Smooth muscle cell (in vitro differentiated cells): Measurements from ENCODE around the gene DGKB. TPM values are rescaled to one million over a fixed set of nuclear protein-coding genes. Genes with fewer than 3 reads are reported as not detected.

Experiments used
- DNase-seq: peaks from one replicate; lab custom pipeline; 2025; ENCODE audit not compliant: unreplicated experiment; lab: John Stamatoyannopoulos, UW
- H2AFZ ChIP-seq: fragments of 200-600 bp; sonication (generic); 2 replicates; pipeline ENCODE4 v1.6.0; 2016; ENCODE audit warnings: antibody characterized with exemption, low read depth, mild to moderate bottlenecking
- H3F3A ChIP-seq: fragments of 200-600 bp; sonication (generic); 2 replicates; pipeline ENCODE4 v1.6.0; 2017; ENCODE audit warnings: antibody characterized with exemption, low read depth
- H3K27ac ChIP-seq: fragments of 200-600 bp; sonication (generic); 2 replicates; pipeline ENCODE4 v1.5.1; 2016; ENCODE audit warnings: low read depth, mild to moderate bottlenecking
- H3K27me3 ChIP-seq: fragments of 200-600 bp; sonication (generic); 2 replicates; pipeline ENCODE4 v1.6.1; 2016; ENCODE audit warnings: low read depth, mild to moderate bottlenecking
- H3K36me3 ChIP-seq: fragments of 200-600 bp; sonication (generic); 2 replicates; pipeline ENCODE4 v1.5.1; 2016; ENCODE audit warnings: low read depth
- H3K4me1 ChIP-seq: fragments of 200-600 bp; sonication (generic); 2 replicates; pipeline ENCODE4 v1.5.1; 2016; ENCODE audit warnings: low read depth
- H3K4me2 ChIP-seq: fragments of 200-600 bp; sonication (generic); 2 replicates; pipeline ENCODE4 v1.6.0; 2016; ENCODE audit warnings: mild to moderate bottlenecking
- H3K4me3 ChIP-seq: fragments of 200-600 bp; sonication (generic); 2 replicates; pipeline ENCODE4 v1.5.1; 2016; ENCODE audit warnings: mild to moderate bottlenecking
- H3K79me2 ChIP-seq: fragments of 200-600 bp; sonication (generic); 2 replicates; pipeline ENCODE4 v1.6.0; 2016; ENCODE audit warnings: low read depth, mild to moderate bottlenecking
- H3K9ac ChIP-seq: fragments of 200-600 bp; sonication (generic); 2 replicates; pipeline ENCODE4 v1.6.0; 2016; ENCODE audit warnings: low read depth
- H3K9me3 ChIP-seq: fragments of 200-600 bp; sonication (generic); replicated peaks from 2 replicates; pipeline ENCODE4 v1.5.1; 2016; ENCODE audit warnings: low read depth
- H4K20me1 ChIP-seq: fragments of 200-600 bp; sonication (generic); 2 replicates; pipeline ENCODE4 v1.6.0; 2016; ENCODE audit warnings: low read depth
- CTCF ChIP-seq: fragments of 200-600 bp; sonication (generic); IDR thresholded peaks from 2 replicates; pipeline ENCODE4 v1.5.1; 2017; ENCODE audit warnings: borderline replicate concordance, mild to moderate bottlenecking, antibody characterized with exemption; ENCODE audit not compliant: insufficient read depth, poor library complexity, severe bottlenecking
- WGBS: methylation state at CpG from one replicate; pipeline ENCODE4 v1.1.7; 2016; ENCODE audit warnings: low lambda C conversion rate; 5-methylcytosine and 5-hydroxymethylcytosine counted together
- polyA plus RNA-seq: library from polyadenylated mRNA; unstranded; fragments of >200 nt; fragmentation: Nextera tagmentation; extraction: Ambion mirVana; gene quantifications from 2 replicates; pipeline ENCODE4 v1.2.1, GENCODE V29; 2016
- total RNA-seq: library from RNA; depleted of rRNA; stranded (reverse); fragments of >200 nt; gene quantifications from 2 replicates; pipeline ENCODE4 v1.2.3, GENCODE V29; 2014

The DGKB gene
- total and polyA plus RNA-seq, 2 experiments from 2014 or later = not detected

- H3F3A ChIP-seq = no peaks in the 10 kb centered on the region
- H3K27ac ChIP-seq = no peak overlapping the region
- TF ChIP-seq CTCF = no peak
- no peaks in the 10 kb centered on the region for H3K4me1 ChIP-seq
- no peak overlapping the region for H2AFZ ChIP-seq
- no peaks in the 10 kb centered on the region for H3K36me3 ChIP-seq
- no peaks in the 10 kb centered on the region for H3K9me3 ChIP-seq
- H3K79me2 ChIP-seq = no peaks in the 10 kb centered on the region
- no peaks in the 10 kb centered on the region for H4K20me1 ChIP-seq
- WGBS = 72% methylated on average over 2 of the region's 2 CpGs
- H3K9ac ChIP-seq = no peak overlapping the region
- no peak overlapping the region for H3K4me2 ChIP-seq
- H3K27me3 ChIP-seq = no peaks in the 10 kb centered on the region
- H3K4me3 ChIP-seq = no peak overlapping the region
- no peak for DNase-seq
Observed at GRCh38 chr7:14859267-14859666, 43.3 kb downstream of the DGKB start.

DNA sequence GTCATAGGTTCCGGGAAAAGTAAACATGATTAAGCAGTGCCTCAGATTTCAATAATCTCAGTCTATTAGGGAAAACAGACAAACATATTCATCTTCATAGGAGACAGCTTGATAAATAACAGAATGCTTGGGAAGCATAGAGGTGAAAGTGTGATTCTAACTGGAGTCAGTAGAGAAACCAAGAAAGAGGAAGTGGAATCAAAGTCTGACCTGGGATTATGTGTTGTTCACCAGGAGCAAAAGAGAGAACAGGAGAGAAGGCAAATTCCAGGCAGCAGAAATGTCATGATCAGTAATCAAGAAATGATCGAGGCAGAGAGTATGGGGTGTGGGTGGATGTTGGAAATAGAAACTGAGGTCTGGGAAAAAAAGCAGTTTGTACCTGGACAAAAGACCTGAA, 43.7 kb downstream of the DGKB start:
- no peaks in the 10 kb centered on the region for H3K79me2 ChIP-seq
- H3K27ac ChIP-seq = no peak overlapping the region
- no peak for DNase-seq
- H3K9me3 ChIP-seq = no peaks in the 10 kb centered on the region
- no peaks in the 10 kb centered on the region for H3K36me3 ChIP-seq
- no peak for TF ChIP-seq CTCF
- no peak overlapping the region for H3K9ac ChIP-seq
- no peaks in the 10 kb centered on the region for H3K4me1 ChIP-seq
- H3F3A ChIP-seq = no peaks in the 10 kb centered on the region
- H3K27me3 ChIP-seq = no peaks in the 10 kb centered on the region
- H2AFZ ChIP-seq = no peak overlapping the region
- 80% methylated on average over 2 of the region's 2 CpGs for WGBS
- H3K4me3 ChIP-seq = no peak overlapping the region
- H3K4me2 ChIP-seq = no peak overlapping the region
- no peaks in the 10 kb centered on the region for H4K20me1 ChIP-seq

- H3K79me2 ChIP-seq = no peaks in the 10 kb centered on the region
- WGBS = 37% methylated on average over 3 of the region's 3 CpGs
Observed at GRCh38 chr7:14858410-14858809, 44.1 kb downstream of the DGKB start.

More at GRCh38 chr7:14858410-14858809, 44.1 kb downstream of the DGKB start:
- H3K4me1 ChIP-seq = no peaks in the 10 kb centered on the region
- no peak for DNase-seq
- H3K36me3 ChIP-seq = no peaks in the 10 kb centered on the region
- no peak overlapping the region for H2AFZ ChIP-seq
- H4K20me1 ChIP-seq = no peaks in the 10 kb centered on the region
- H3K9ac ChIP-seq = no peak overlapping the region
- no peak for TF ChIP-seq CTCF
- no peak overlapping the region for H3K27ac ChIP-seq
- H3K9me3 ChIP-seq = no peaks in the 10 kb centered on the region
- H3K4me2 ChIP-seq = no peak overlapping the region
- no peak overlapping the region for H3K4me3 ChIP-seq
- H3K27me3 ChIP-seq = no peaks in the 10 kb centered on the region
- H3F3A ChIP-seq = no peaks in the 10 kb centered on the region
